Adrenal gland (tissue), 12 donors: ENCODE data around the gene XPNPEP2. TPM values are rescaled to one million over a fixed set of nuclear protein-coding genes. Genes with fewer than 3 reads are reported as not detected.

Experiments
- DNase-seq, 7 donors: peaks; one replicate each; pipeline ENCODE4 v3.0.0-alpha.2; 2019 to 2020
- H3K27ac ChIP-seq, 5 donors: fragments of 200-600 bp; sonication (generic) in 4 of 5; 1 replicate in 3 of 5; 2 replicates in 2 of 5; pipeline versions ENCODE4 v1.5.1 to v1.8.0; 2016 to 2020; ENCODE audit warnings: mild to moderate bottlenecking in 1 of 5
- H3K27me3 ChIP-seq: fragments of 200-600 bp; 2 replicates; pipeline ENCODE4 v1.8.0; 2021
- H3K36me3 ChIP-seq, 2 donors: fragments of 200-600 bp; replicated peaks in 1 of 2; 1 replicate in 1 of 2; 2 replicates in 1 of 2; pipeline versions ENCODE4 v1.5.1 to v1.8.0; 2018 to 2022
- H3K4me1 ChIP-seq, 2 donors: fragments of 200-600 bp; replicated peaks in 1 of 2; 1 replicate in 1 of 2; 2 replicates in 1 of 2; pipeline versions ENCODE4 v1.5.1 to v1.8.0; 2018 to 2021
- H3K4me3 ChIP-seq, 4 donors: fragments of 200-600 bp; sonication (generic) in 3 of 4; one replicate each; pipeline ENCODE4 v1.5.1; 2016 to 2018
- H3K9me3 ChIP-seq, 3 donors: fragments of 200-600 bp; sonication (generic) in 1 of 3; replicated peaks in 1 of 3; 1 replicate in 2 of 3; 2 replicates in 1 of 3; pipeline versions ENCODE4 v1.5.1 to v1.8.0; 2016 to 2021
- CTCF ChIP-seq, 6 experiments: fragments of 450-650 bp in 4 of 6; fragments of 200-600 bp in 2 of 6; sonication (generic) in 1 of 6; IDR thresholded peaks; 1 replicate in 5 of 6; 2 replicates in 1 of 6; pipeline versions ENCODE4 v1.5.1 to v1.8.0; 2016 to 2021; ENCODE audit warnings: antibody characterized with exemption in 6 of 6, mild to moderate bottlenecking in 2 of 6, moderate library complexity in 1 of 6
- POLR2A ChIP-seq, 2 donors: fragments of 450-650 bp; IDR thresholded peaks; one replicate each; pipeline ENCODE4 v1.6.1; 2017; ENCODE audit warnings: antibody characterized with exemption in 2 of 2, mild to moderate bottlenecking in 2 of 2, moderate library complexity in 1 of 2
- WGBS, 4 donors: extraction: QIAGEN DNeasy Blood & Tissue Kit in 2 of 4; methylation state at CpG; one replicate each; pipeline versions ENCODE4 v1.1.5 to v1.1.7; 2013 to 2017; 5-methylcytosine and 5-hydroxymethylcytosine counted together
- intact Hi-C, 2 donors: fragments of 100-400 bp; cut with DNase I; formaldehyde crosslinking; loops; one replicate each; pipeline versions ENCODE4 v1.14.1 to v1.15.0; 2022 to 2023
- polyA plus RNA-seq, 3 donors: library from polyadenylated mRNA; stranded (reverse); fragments of 200-250 nt in 2 of 3; fragments of 350-450 nt in 1 of 3; fragmentation: Illumina TruSeq in 1 of 3; extraction: RNeasy Lipid Tissue Mini Kit (QIAGEN cat#74804) in 1 of 3; gene quantifications; one replicate each; pipeline ENCODE4 v1.2.3, GENCODE V29; 2013 to 2014
- total RNA-seq, 9 donors: library from RNA; depleted of rRNA in 4 of 9; stranded (reverse); fragments of >200 nt in 4 of 9; fragments of 120-200 nt in 1 of 9; fragmentation: NEBNext Ultra II Directional in 1 of 9; extraction: Animal tissue kit (Norgen Biotek cat#: 25700) in 1 of 9; gene quantifications; one replicate each; pipeline versions ENCODE4 v1.1.0 to v1.2.4, GENCODE V29; 2013 to 2023
- donor health status: healthy with polysubstance abuse.
- donor health status: Bipolar disorder and iron deficiency.
- donor health status: DM: yes; HTN: yes; CAD: no.
- donor health status: DM: no; HTN: no; CAD: no.
- donor health status: DM: no; HTN: no; CAD: no.
- donor health status: DM: yes; HTN: yes; CAD: no.

XPNPEP2 gene
- total and polyA plus RNA-seq, 12 donors = 0.18 to 5.4 (median 1.1) TPM

GRCh38 chrX:129721414-129721813, 17.4 kb upstream of the XPNPEP2 start:
- intact Hi-C loops = no loop called here

GRCh38 chrX:129721870-129722269, 16.9 kb upstream of the XPNPEP2 start:
- Histone ChIP-seq H3K36me3 (no peaks in the 10 kb centered on the region), H3K4me3 (no peak overlapping the region), H3K27ac (no peak overlapping the region), H3K4me1 (no peaks in the 10 kb centered on the region), H3K27me3 (no peaks in the 10 kb centered on the region), H3K9me3 (no peaks in the 10 kb centered on the region)
- no peak for TF ChIP-seq POLR2A (IDR thresholded peaks at IDR 0.05)
- TF ChIP-seq CTCF (IDR thresholded peaks at IDR 0.05) = no peak
- peak in 1 of 7 donors; percentile 6 for DNase-seq
- 58 to 73% (median 62%) methylated on average over 4 of the region's 4 CpGs for WGBS, 4 donors
- intact Hi-C loops = no loop called here

More at GRCh38 chrX:129721414-129721813, 17.4 kb upstream of the XPNPEP2 start:
- Histone ChIP-seq H3K36me3 (no peaks in the 10 kb centered on the region), H3K27me3 (no peaks in the 10 kb centered on the region), H3K9me3 (no peaks in the 10 kb centered on the region), H3K4me1 (no peaks in the 10 kb centered on the region), H3K4me3 (no peak overlapping the region), H3K27ac (no peak overlapping the region)
- 78 to 94% (median 85%) methylated on average over 2 of the region's 2 CpGs for WGBS, 4 donors
- DNase-seq = peak in 1 of 7 donors; percentile 3
- TF ChIP-seq POLR2A (IDR thresholded peaks at IDR 0.05) = no peak
- TF ChIP-seq CTCF (IDR thresholded peaks at IDR 0.05) = no peak

- no peak overlapping the region for H3K4me3 ChIP-seq
- intact Hi-C loops = no loop called here
- no peak for DNase-seq
- H3K27me3 ChIP-seq = no peaks in the 10 kb centered on the region
- TF ChIP-seq CTCF (IDR thresholded peaks at IDR 0.05) = no peak
- no peak for TF ChIP-seq POLR2A (IDR thresholded peaks at IDR 0.05)
- H3K36me3 ChIP-seq = no peaks in the 10 kb centered on the region
- H3K9me3 ChIP-seq = no peaks in the 10 kb centered on the region
- no peak overlapping the region for H3K27ac ChIP-seq
- H3K4me1 ChIP-seq = no peaks in the 10 kb centered on the region
- 29 to 56% (median 41%) methylated on average over 4 of the region's 4 CpGs for WGBS, 4 donors
Observed at GRCh38 chrX:129723511-129723910, 15.3 kb upstream of the XPNPEP2 start.

GRCh38 chrX:129724754-129725153, 14.0 kb upstream of the XPNPEP2 start:
- WGBS, 4 donors = 64 to 81% (median 71%) methylated on average over 4 of the region's 4 CpGs

More at GRCh38 chrX:129724754-129725153, 14.0 kb upstream of the XPNPEP2 start:
- DNase-seq = no peak
- TF ChIP-seq POLR2A (IDR thresholded peaks at IDR 0.05) (no peak), CTCF (IDR thresholded peaks at IDR 0.05) (no peak)
- H3K9me3 ChIP-seq = no peaks in the 10 kb centered on the region
- H3K4me3 ChIP-seq = no peak overlapping the region
- intact Hi-C loops = loop anchor here (5.0 kb wide), 1 partner anchor 87 kb away; no protein-coding TSS in a partner anchor
- H3K27ac ChIP-seq = no peak overlapping the region
- no peaks in the 10 kb centered on the region for H3K27me3 ChIP-seq
- no peaks in the 10 kb centered on the region for H3K4me1 ChIP-seq
- no peaks in the 10 kb centered on the region for H3K36me3 ChIP-seq
